Glomerular visceral epithelial cell (primary cell): Measurements from ENCODE around the gene TSPAN12.
"Not testable (repeated sequence)": the region's sequence is repeated elsewhere in the genome, so short reads cannot be mapped to it uniquely, and the experiment has no call there.

Source experiments
- DNase-seq: peaks from one replicate; pipeline ENCODE4 v3.0.0-alpha.2; 2016; ENCODE audit errors: extremely low spot score

TSPAN12 gene

DNA sequence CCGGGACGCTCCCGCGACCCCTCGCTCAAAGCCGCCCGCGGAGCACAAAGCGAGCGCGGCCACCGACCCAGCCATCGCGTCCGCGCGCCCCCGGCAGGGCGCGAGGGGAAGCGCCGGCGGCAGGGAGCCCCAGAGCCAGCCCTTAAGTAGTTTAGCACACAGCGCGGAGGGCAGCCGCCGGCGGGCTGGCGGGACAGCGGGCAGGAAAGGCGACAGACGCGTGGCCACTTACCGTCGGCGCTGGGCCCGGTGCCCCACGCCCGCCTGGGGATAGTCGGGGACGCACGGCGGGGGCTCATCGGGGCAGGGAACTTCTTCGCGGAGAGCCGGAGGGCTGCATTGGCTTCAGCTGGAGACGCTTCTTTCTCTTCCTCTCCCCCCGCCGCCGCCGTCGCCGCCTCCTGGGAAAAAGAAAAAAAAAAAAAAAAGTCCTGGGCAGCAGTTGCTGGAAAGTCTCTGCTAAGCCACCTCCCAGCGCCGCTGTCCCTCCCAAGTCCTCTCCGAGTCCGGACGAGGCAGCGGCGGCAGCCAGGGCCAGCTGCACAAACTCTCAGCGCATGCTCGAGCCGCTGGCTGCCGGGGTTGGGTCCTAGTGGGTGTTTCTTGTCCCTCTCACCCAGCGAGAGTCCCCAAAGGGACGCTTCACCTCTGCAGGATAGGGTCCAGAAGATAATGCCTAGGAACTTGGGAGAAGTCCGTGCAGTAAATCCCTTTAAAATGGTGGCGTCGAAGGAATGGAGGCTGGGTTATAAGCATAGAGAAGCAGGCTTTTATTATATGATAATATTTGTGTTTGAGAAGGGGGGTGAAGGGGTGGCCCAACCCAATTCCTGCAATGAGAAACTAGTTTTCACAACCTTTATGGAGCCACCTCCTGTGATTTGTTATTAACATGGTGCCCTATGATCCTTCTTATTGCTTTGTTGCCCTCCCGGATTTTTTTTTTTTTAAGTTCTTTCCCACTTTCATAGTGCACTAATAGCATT, at the start of gene TSPAN12:
Gene TSPAN12, minus strand, starts transcription at position 557 of the 986 bp plus-strand sequence. CDS start 1,381 bp downstream, outside the sequence.
- peak; percentile 85 for DNase-seq

GRCh38 chr7:120898715-120899499, 41.0 kb upstream of the TSPAN12 start:
- DNase-seq: no peak

DNA sequence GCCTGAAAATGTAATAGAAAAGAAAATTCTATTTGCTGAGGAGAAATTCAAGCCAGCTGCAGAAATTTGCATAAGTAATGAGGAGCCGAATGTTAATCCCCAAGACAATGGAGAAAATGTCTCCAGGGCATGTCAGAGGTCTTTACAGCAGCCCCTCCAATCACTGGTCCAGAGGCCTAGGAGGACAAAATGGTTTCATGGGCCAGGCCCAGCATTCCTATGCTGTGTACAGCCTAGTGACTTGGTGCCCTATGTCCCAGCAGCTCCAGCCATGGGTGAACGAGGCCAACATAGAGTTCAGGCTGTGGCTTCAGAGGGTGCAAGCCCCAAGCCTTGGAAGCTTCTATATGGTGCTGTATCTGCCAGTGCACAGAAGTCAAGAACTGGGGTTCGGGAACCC, 37.3 kb upstream of the TSPAN12 start:
- not testable (repeated sequence) for DNase-seq

- DNase-seq: not testable (repeated sequence)
Observed at GRCh38 chr7:120885602-120886001, 27.7 kb upstream of the TSPAN12 start.

DNA sequence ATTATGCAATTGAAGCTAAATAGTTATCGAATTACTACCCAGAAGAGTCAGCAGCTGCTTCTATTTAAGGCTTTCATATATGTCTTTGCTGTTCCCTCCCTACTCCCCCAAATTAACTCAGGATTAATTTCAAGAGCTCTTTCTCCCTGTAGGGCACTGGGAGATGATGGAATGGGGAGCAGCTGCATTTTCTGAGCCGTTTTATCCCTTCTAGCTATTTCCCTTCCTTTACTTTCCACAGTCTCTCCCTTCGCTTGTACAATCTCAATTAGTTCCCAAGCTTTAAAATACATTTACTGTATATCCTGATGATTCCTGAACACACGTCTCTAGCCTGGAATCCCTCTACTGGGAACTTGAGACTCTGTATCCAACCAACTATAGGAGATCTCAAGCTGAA, 19.8 kb upstream of the TSPAN12 start:
- DNase-seq: no peak

GRCh38 chr7:120876922-120877321, 19.0 kb upstream of the TSPAN12 start:
- no peak for DNase-seq

DNA sequence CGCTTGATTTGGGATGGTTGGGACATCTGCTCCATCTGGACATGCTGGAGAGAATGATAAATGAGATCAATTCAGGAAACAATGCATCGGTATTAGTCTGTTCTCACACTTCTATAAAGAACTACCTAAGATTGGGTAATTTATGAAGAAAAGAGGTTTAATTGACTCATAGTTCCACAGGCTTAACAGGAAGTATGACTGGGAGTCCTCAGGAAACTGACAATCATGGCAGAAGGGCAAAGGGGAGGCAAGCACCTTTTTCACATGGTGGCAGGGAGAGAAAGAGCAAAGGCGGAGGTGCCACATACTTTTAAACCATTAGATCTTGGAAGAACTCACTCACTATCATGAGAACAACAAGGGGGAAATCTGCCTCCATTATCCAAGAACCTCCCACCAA, 16.8 kb upstream of the TSPAN12 start:
- DNase-seq: no peak

GRCh38 chr7:120874016-120874415, 16.1 kb upstream of the TSPAN12 start:
- DNase-seq: no peak

DNA sequence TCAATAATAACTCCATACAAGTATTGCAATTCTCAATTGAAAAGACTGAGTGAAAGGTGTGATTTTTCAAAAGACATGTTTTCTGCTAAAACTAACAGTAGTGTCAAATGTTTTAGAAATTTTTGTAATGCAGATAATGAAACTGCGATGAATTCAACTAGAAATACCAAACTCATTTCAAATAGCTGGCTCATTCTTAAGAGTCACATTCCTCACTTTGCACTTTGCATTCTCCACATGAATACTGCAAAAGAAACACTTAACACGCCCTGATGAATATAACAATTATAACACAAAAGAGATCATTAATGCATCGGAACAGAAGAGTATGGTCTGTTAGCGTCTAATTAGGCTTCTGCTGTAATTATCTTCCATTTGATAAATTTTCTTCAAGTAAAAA, 15.5 kb upstream of the TSPAN12 start:
- no peak for DNase-seq

DNA sequence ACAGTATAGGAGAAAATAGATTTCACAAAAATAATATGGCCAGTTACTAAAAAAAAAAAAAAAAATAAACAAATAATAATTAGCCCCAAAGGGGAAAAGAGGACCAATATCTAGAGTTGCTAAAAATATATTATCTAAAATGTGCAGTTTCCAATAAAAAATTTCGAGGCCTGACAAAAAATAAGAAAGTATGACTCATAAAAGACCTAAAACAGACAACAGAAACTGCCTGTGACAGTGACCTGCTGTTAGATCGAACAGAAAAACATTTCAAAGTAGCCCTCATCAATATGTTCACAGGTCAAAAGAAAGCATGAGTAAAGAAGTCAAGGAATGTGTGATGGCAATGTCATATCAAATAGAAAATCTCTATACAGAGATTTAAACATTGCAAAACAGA, 11.8 kb upstream of the TSPAN12 start:
- no peak for DNase-seq

DNA sequence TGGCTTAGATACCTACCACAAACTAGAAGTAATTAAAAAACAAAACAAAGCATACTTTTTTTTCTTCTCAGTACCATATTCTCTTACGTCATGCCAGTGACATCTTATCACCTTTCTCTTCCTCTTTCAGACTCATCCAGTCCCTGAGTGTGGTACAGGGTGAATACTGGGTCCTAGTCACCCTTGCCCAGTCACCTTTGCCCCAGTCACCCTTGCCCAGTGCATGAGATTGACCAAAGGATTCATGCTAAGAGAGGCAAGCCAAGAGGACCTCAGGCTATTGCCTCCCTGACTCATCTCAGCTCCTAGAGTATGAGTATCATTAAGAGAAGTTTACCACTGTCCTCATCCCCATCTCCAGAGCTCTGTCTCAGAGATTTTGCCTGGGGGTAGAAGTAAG, 10.0 kb upstream of the TSPAN12 start:
- DNase-seq: no peak

- DNase-seq: peak; percentile 4
Observed at GRCh38 chr7:120865191-120865981, 7.4 kb upstream of the TSPAN12 start.

- DNase-seq: peak; percentile 21
Observed at GRCh38 chr7:120864141-120864900, 6.4 kb upstream of the TSPAN12 start.

DNA sequence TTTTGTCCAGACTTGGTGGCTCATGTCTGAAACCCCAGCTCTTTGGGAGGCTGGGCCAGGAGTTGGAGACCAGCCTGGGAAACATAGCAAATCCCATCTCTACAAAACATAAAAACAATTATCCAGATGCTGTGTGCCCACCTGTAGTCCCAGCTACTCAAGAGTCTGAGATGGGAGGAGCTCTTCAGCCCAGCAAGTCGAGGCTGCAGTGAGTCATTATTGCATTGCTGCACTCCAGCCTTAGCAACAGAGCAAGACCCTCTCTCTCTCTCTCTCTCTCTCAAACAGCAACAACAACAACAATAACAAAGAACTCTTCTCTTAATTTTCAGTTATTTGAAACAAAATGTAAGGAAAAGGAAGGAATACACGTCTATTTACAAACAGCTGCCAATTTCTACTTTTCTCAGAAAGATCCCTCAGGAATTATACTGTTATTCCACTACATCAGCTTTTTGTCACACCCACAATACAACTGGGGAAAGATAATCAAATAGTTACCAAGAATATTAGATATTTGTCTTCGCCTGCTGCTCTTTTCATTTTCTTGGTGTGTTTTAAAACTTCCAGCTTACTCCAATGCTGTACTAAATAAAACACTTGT, 5.1 kb upstream of the TSPAN12 start:
- DNase-seq: no peak

- no peak for DNase-seq
Observed at GRCh38 chr7:120860156-120860555, 2.2 kb upstream of the TSPAN12 start.

- DNase-seq: no peak
Observed at GRCh38 chr7:120859459-120859858, 1.5 kb upstream of the TSPAN12 start.

- peak; percentile 58 for DNase-seq
Observed at GRCh38 chr7:120856621-120857352, 1.2 kb downstream of the TSPAN12 start.

- DNase-seq: no peak
Observed at GRCh38 chr7:120856198-120856597, 1.7 kb downstream of the TSPAN12 start.

DNA sequence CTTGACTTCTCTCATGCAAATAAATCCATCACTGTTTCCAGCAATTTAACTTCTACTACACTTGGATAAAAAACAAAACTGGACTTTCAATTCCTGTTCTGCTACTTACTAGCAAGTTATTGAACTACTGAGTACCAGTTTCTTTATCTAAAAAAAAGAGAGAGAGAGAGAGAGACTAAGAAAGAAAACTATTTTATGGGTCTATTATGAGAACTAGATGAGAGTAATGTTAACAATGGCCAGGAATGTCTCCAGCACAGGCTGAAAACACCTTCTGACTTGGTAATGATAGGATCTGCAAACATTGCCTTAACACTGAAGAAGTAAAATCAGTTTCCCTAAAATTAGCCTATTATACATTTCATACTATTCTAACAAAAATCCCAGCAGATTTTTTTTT, 5.2 kb downstream of the TSPAN12 start:
- DNase-seq: no peak

GRCh38 chr7:120843109-120843508, 14.8 kb downstream of the TSPAN12 start:
- no peak for DNase-seq
